Hematopoietic multipotent progenitor cell (in vitro differentiated cells): Measurements from ENCODE around the gene TIMM17B. TPM values are rescaled to one million over a fixed set of nuclear protein-coding genes. Genes with fewer than 3 reads are reported as not detected.

Source experiments
- total RNA-seq: library from RNA; depleted of rRNA; stranded (reverse); fragments of >200 nt; gene quantifications from one replicate; pipeline ENCODE4 v1.2.3, GENCODE V29; 2012

The TIMM17B gene
- total RNA-seq, 1 donor: 37.2 TPM

Other genes with a start within 250 kb of the TIMM17B start
- 52.0 TPM for gene WAS, start 214.0 kb downstream of the TIMM17B start, total RNA-seq
- 17.0 TPM for gene SUV39H1, start 201.0 kb downstream of the TIMM17B start, total RNA-seq
- gene GLOD5, start 136.0 kb downstream of the TIMM17B start, total RNA-seq: 0.27 TPM
- 32.6 TPM for gene GATA1, start 111.2 kb downstream of the TIMM17B start, total RNA-seq
- gene HDAC6, start 95.7 kb downstream of the TIMM17B start, total RNA-seq: 133 TPM
- gene ERAS, start 71.3 kb downstream of the TIMM17B start, total RNA-seq: 0.27 TPM
- gene PCSK1N, start 62.2 kb downstream of the TIMM17B start, total RNA-seq: 1.1 TPM
- 89.9 TPM for gene PQBP1, start 162 bp upstream of the TIMM17B start, total RNA-seq
- 14.3 TPM for gene SLC35A2, start 13.9 kb upstream of the TIMM17B start, total RNA-seq
- gene PIM2, start 21.3 kb upstream of the TIMM17B start, total RNA-seq: 142 TPM
- 55.5 TPM for gene OTUD5, start 59.8 kb upstream of the TIMM17B start, total RNA-seq
- 3.0 TPM for gene KCND1, start 74.1 kb upstream of the TIMM17B start, total RNA-seq
- gene GRIPAP1, start 104.5 kb upstream of the TIMM17B start, total RNA-seq: 24.2 TPM
- 63.0 TPM for gene TFE3, start 145.6 kb upstream of the TIMM17B start, total RNA-seq
- 3.5 TPM for gene CCDC120, start 161.2 kb upstream of the TIMM17B start, total RNA-seq
- gene PRAF2, start 176.2 kb upstream of the TIMM17B start, total RNA-seq: 14.0 TPM
- gene WDR45, start 182.1 kb upstream of the TIMM17B start, total RNA-seq: 75.7 TPM
- 15.6 TPM for gene GPKOW, start 226.0 kb upstream of the TIMM17B start, total RNA-seq